ENCODE data around the gene PPP4R2. TPM values are rescaled to one million over a fixed set of nuclear protein-coding genes. Genes with fewer than 3 reads are reported as not detected.

The PPP4R2 gene, protein sequence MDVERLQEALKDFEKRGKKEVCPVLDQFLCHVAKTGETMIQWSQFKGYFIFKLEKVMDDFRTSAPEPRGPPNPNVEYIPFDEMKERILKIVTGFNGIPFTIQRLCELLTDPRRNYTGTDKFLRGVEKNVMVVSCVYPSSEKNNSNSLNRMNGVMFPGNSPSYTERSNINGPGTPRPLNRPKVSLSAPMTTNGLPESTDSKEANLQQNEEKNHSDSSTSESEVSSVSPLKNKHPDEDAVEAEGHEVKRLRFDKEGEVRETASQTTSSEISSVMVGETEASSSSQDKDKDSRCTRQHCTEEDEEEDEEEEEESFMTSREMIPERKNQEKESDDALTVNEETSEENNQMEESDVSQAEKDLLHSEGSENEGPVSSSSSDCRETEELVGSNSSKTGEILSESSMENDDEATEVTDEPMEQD
- polyA plus RNA-seq (2013), result 39.9 TPM

DNA sequence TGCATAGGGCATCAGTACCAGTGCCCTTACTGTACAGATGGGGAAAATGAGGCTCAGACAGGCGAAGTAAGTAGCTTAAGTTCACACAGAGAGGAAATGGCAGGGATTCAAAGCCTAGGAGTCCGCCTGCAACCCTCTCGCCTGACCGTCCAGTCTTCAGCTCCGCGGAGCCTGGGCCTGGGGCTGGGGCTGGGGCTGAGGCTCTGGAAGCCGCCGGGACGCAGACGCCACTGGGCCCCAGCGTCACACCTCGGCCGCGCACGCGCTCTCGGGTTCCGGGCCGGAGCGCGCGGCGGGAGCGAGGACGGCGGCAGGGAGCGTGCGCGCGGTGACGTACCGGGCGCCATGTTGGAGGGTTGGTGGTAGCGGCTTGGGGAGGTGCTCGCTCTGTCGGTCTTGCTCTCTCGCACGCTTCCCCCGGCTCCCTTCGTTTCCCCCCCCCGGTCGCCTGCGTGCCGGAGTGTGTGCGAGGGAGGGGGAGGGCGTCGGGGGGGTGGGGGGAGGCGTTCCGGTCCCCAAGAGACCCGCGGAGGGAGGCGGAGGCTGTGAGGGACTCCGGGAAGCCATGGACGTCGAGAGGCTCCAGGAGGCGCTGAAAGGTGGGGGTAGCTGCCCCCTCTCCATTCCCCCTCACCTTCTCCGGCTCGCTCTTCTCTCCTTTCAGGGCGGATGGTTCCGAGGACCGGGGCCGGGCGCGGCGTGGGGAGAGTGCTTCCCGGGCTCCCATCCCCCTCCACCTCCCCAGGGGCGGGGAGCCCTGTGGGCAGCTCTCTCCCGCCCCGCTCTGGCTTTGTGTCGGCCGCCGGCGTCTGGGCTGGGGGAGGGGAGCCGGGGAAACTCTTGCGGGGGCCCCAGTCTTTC is at the start of gene PPP4R2:
TSS of gene PPP4R2 (plus strand) at position 339 of the 861 bp plus-strand sequence. CDS start at position 566, 227 bp downstream.
- WGBS (ENCODE audit: insufficient coverage), result 3% methylated on average over 29 of the region's 75 CpGs
- Histone ChIP-seq H3K36me3 (ENCODE audit: control insufficient read depth in 4 of 4, insufficient read depth in 4 of 4, low read length in 3 of 4) (peaks cover 2 to 37% (median 10%) of the 10 kb centered on the region in 4 experiments), H3K9me3 (ENCODE audit: control extremely low read depth in 1 of 5, control insufficient read depth in 4 of 5, insufficient read depth in 2 of 5, low read depth in 1 of 5, low read length in 4 of 5) (no peaks in the 10 kb centered on the region), H3K27me3 (replicated peaks in 2 of 5; ENCODE audit: control insufficient read depth in 4 of 5, insufficient read depth in 5 of 5, low read length in 4 of 5) (no peaks in the 10 kb centered on the region), H3K4me3 (ENCODE audit: control insufficient read depth in 1 of 7, extremely low read depth in 1 of 7, insufficient read depth in 4 of 7, low read depth in 2 of 7, low read length in 6 of 7) (peak within 1 kb of the TSS; percentile 89 to 97 (median 95)), H3K4me1 (ENCODE audit: control extremely low read depth in 1 of 4, control insufficient read depth in 4 of 4, insufficient read depth in 4 of 4, low read length in 3 of 4) (peaks cover 30 to 36% (median 33%) of the 10 kb centered on the region in 4 experiments), H3K27ac (ENCODE audit: insufficient read depth in 1 of 2, low read depth in 1 of 2, low read length in 2 of 2, poor library complexity in 1 of 2, severe bottlenecking in 2 of 2) (peak within 1 kb of the TSS; percentile 78 to 94)
- ChIA-PET POLR2A (interaction anchor here (0.7 to 0.8 kb wide), 2 partner anchors 14 to 149 kb away, joined by 3 read pairs; partner anchors contain the start of gene SHQ1), CTCF (interaction anchor here (1.1 to 1.9 kb wide), 7 partner anchors 12 to 60 kb away, joined by 3 to 7 read pairs (median 4); no protein-coding TSS in a partner anchor)
- peak; percentile 90 to 95 (median 95) for DNase-seq

DNA sequence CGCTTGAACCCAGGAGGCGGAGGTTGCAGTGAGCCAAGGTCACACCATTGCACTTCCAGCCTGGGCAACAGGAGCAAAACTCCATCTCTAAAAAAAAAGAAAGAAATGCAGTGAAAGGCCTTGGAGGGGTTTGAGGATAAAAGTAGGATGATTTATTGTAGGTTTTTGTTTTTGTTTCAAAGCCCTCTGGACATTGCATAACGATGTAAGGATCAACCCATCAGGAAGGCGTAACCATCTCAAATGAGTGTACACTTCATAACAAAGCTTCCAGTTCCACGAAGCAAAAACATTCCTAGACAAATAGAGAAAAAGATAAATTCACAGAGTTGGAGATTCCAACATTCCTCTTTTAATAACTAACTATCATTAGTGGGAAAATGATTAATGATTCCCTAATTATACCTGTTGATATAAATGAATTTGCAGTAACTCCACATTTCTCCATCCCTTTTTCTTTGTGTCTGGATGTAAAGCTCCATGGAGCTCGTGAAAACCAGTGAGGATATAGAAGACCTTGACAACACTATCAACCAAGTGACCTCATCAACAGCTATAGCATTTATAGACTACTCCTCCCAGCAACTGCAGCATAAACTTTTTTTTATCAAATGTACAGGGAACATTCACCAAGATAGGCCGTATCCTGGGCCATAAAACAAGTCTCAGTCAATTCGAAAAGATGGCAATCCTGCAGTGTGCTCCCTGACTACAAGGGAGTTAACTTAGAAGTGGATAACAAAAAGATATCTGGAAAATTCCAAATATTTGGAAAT is 48.7 kb upstream of the PPP4R2 start:
- Histone ChIP-seq H3K36me3 (ENCODE audit: control insufficient read depth in 4 of 4, insufficient read depth in 4 of 4, low read length in 3 of 4) (no peaks in the 10 kb centered on the region), H3K4me1 (ENCODE audit: control extremely low read depth in 1 of 4, control insufficient read depth in 4 of 4, insufficient read depth in 4 of 4, low read length in 3 of 4) (no peaks in the 10 kb centered on the region), H3K9me3 (ENCODE audit: control extremely low read depth in 1 of 5, control insufficient read depth in 4 of 5, insufficient read depth in 2 of 5, low read depth in 1 of 5, low read length in 4 of 5) (no peaks in the 10 kb centered on the region), H3K27me3 (replicated peaks in 2 of 5; ENCODE audit: control insufficient read depth in 4 of 5, insufficient read depth in 5 of 5, low read length in 4 of 5) (no peaks in the 10 kb centered on the region), H3K27ac (ENCODE audit: insufficient read depth in 1 of 2, low read depth in 1 of 2, low read length in 2 of 2, poor library complexity in 1 of 2, severe bottlenecking in 2 of 2) (no peak overlapping the region), H3K4me3 (ENCODE audit: control insufficient read depth in 1 of 7, extremely low read depth in 1 of 7, insufficient read depth in 4 of 7, low read depth in 2 of 7, low read length in 6 of 7) (no peak overlapping the region)
- POLR2A ChIA-PET, result no interaction called here
- DNase-seq, result no peak
- CTCF ChIA-PET, result interaction anchor here (0.9 to 4.1 kb wide), 2 partner anchors 10 to 108 kb away, joined by 3 to 34 read pairs; no protein-coding TSS in a partner anchor
- WGBS (ENCODE audit: insufficient coverage), result 100% methylated on average over 3 of the region's 8 CpGs

DNA sequence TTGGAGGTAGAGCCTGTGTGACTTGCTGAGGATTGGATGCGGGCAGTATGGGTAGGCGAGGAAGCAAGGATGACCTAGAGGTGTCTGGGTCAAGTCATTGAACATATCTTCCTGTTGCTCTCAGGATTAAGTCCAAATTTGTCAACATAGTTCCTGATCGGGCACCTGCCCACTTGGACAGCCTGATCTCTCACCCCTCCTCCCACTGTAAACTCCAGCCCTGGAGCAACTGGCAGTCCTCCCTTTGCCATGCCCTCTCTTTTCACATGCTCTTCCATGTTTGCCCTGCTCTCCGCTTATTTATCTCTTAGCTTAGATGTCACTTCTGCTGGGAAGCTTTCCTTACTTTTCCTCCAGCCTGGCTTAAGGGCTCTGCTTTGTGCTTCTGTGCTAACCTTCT is 47.6 kb upstream of the PPP4R2 start:
- 100% methylated on average over 3 of the region's 4 CpGs for WGBS (ENCODE audit: insufficient coverage)
- H3K36me3 ChIP-seq (ENCODE audit: control insufficient read depth in 4 of 4, insufficient read depth in 4 of 4, low read length in 3 of 4), result no peaks in the 10 kb centered on the region
- no peak overlapping the region for H3K27ac ChIP-seq (ENCODE audit: insufficient read depth in 1 of 2, low read depth in 1 of 2, low read length in 2 of 2, poor library complexity in 1 of 2, severe bottlenecking in 2 of 2)
- H3K4me1 ChIP-seq (ENCODE audit: control extremely low read depth in 1 of 4, control insufficient read depth in 4 of 4, insufficient read depth in 4 of 4, low read length in 3 of 4), result no peaks in the 10 kb centered on the region
- H3K9me3 ChIP-seq (ENCODE audit: control extremely low read depth in 1 of 5, control insufficient read depth in 4 of 5, insufficient read depth in 2 of 5, low read depth in 1 of 5, low read length in 4 of 5), result no peaks in the 10 kb centered on the region
- no peaks in the 10 kb centered on the region for H3K27me3 ChIP-seq (replicated peaks in 2 of 5; ENCODE audit: control insufficient read depth in 4 of 5, insufficient read depth in 5 of 5, low read length in 4 of 5)
- CTCF ChIA-PET, result no interaction called here
- POLR2A ChIA-PET, result no interaction called here
- no peak overlapping the region for H3K4me3 ChIP-seq (ENCODE audit: control insufficient read depth in 1 of 7, extremely low read depth in 1 of 7, insufficient read depth in 4 of 7, low read depth in 2 of 7, low read length in 6 of 7)
- DNase-seq, result no peak

DNA sequence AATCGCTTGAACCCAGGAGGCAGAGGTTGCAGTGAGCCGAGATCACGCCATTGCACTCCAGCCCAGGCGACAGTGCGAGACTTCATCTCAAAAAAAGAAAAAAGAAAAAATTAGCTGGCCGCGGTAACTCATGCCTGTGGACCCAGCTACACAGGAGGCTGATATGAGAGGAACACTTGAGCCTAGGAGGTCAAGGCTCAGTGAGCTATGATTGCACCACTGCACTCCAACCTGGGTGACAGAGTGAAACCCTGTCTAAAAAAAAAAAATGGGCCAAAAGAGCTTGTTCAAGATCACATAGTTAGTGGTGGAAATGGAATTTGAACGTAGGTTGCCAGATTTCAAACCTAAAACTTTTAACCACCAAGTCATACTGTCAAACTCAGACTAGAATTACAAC is 46.2 kb upstream of the PPP4R2 start:
- CTCF ChIA-PET, result interaction anchor here (1.0 kb wide), 1 partner anchor 105 kb away, joined by 3 read pairs; no protein-coding TSS in a partner anchor
- no peaks in the 10 kb centered on the region for H3K9me3 ChIP-seq (ENCODE audit: control extremely low read depth in 1 of 5, control insufficient read depth in 4 of 5, insufficient read depth in 2 of 5, low read depth in 1 of 5, low read length in 4 of 5)
- H3K36me3 ChIP-seq (ENCODE audit: control insufficient read depth in 4 of 4, insufficient read depth in 4 of 4, low read length in 3 of 4), result no peaks in the 10 kb centered on the region
- H3K27me3 ChIP-seq (replicated peaks in 2 of 5; ENCODE audit: control insufficient read depth in 4 of 5, insufficient read depth in 5 of 5, low read length in 4 of 5), result no peaks in the 10 kb centered on the region
- no peaks in the 10 kb centered on the region for H3K4me1 ChIP-seq (ENCODE audit: control extremely low read depth in 1 of 4, control insufficient read depth in 4 of 4, insufficient read depth in 4 of 4, low read length in 3 of 4)
- H3K27ac ChIP-seq (ENCODE audit: insufficient read depth in 1 of 2, low read depth in 1 of 2, low read length in 2 of 2, poor library complexity in 1 of 2, severe bottlenecking in 2 of 2), result no peak overlapping the region
- WGBS (ENCODE audit: insufficient coverage), result 98% methylated on average over 7 of the region's 8 CpGs
- DNase-seq, result no peak
- POLR2A ChIA-PET, result no interaction called here
- no peak overlapping the region for H3K4me3 ChIP-seq (ENCODE audit: control insufficient read depth in 1 of 7, extremely low read depth in 1 of 7, insufficient read depth in 4 of 7, low read depth in 2 of 7, low read length in 6 of 7)

DNA sequence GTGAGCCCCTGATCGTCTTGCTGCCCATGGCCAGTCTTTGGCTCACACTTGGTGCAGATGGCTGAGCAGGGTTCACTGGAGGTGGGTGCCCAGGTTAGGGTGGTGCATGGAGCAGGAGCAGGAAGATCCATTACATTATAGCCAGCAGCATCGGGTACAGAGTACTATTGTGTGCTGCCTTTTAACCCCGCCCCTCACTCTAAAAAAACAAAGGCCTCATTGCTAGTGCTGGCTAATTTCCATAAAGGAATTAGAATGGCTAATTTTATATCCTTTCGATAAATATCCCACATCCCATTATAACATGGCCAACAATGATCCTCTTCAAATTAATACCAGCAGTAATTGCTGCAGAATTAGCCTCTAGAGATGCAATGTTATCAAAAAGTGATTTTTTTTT is 45.8 kb upstream of the PPP4R2 start:
- ChIA-PET POLR2A (no interaction called here), CTCF (interaction anchor here (1.0 kb wide), 1 partner anchor 105 kb away, joined by 3 read pairs; no protein-coding TSS in a partner anchor)
- Histone ChIP-seq H3K4me3 (ENCODE audit: control insufficient read depth in 1 of 7, extremely low read depth in 1 of 7, insufficient read depth in 4 of 7, low read depth in 2 of 7, low read length in 6 of 7) (no peak overlapping the region), H3K36me3 (ENCODE audit: control insufficient read depth in 4 of 4, insufficient read depth in 4 of 4, low read length in 3 of 4) (no peaks in the 10 kb centered on the region), H3K27me3 (replicated peaks in 2 of 5; ENCODE audit: control insufficient read depth in 4 of 5, insufficient read depth in 5 of 5, low read length in 4 of 5) (no peaks in the 10 kb centered on the region), H3K4me1 (ENCODE audit: control extremely low read depth in 1 of 4, control insufficient read depth in 4 of 4, insufficient read depth in 4 of 4, low read length in 3 of 4) (no peaks in the 10 kb centered on the region), H3K27ac (ENCODE audit: insufficient read depth in 1 of 2, low read depth in 1 of 2, low read length in 2 of 2, poor library complexity in 1 of 2, severe bottlenecking in 2 of 2) (no peak overlapping the region), H3K9me3 (ENCODE audit: control extremely low read depth in 1 of 5, control insufficient read depth in 4 of 5, insufficient read depth in 2 of 5, low read depth in 1 of 5, low read length in 4 of 5) (no peaks in the 10 kb centered on the region)
- WGBS (ENCODE audit: insufficient coverage), result 100% methylated on average over 1 of the region's 4 CpGs
- no peak for DNase-seq

DNA sequence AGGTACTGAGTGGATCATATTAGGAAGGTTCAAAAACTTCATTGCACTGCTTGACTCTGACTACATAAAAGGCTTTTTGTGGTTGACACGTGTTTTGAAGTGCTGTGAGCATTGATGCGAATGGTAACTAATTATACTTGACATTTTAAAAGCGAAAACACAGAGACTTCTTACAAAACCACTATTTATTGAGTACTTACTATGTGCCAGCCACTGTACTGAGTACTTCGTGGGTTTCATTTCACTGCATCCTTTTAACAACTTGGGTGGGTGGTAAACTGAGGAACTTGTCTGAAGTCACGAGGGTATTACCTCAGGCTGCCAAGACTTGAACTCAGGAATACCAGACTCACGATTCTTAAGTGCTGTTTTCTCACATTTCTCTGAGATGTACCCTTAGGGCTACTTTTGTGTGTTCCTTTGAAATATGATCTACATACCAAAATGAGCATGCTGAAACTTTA is 45.3 kb upstream of the PPP4R2 start:
- 90% methylated on average over 3 of the region's 6 CpGs for WGBS (ENCODE audit: insufficient coverage)
- Histone ChIP-seq H3K27me3 (replicated peaks in 2 of 5; ENCODE audit: control insufficient read depth in 4 of 5, insufficient read depth in 5 of 5, low read length in 4 of 5) (no peaks in the 10 kb centered on the region), H3K4me3 (ENCODE audit: control insufficient read depth in 1 of 7, extremely low read depth in 1 of 7, insufficient read depth in 4 of 7, low read depth in 2 of 7, low read length in 6 of 7) (no peak overlapping the region), H3K36me3 (ENCODE audit: control insufficient read depth in 4 of 4, insufficient read depth in 4 of 4, low read length in 3 of 4) (no peaks in the 10 kb centered on the region), H3K9me3 (ENCODE audit: control extremely low read depth in 1 of 5, control insufficient read depth in 4 of 5, insufficient read depth in 2 of 5, low read depth in 1 of 5, low read length in 4 of 5) (no peaks in the 10 kb centered on the region), H3K27ac (ENCODE audit: insufficient read depth in 1 of 2, low read depth in 1 of 2, low read length in 2 of 2, poor library complexity in 1 of 2, severe bottlenecking in 2 of 2) (no peak overlapping the region), H3K4me1 (ENCODE audit: control extremely low read depth in 1 of 4, control insufficient read depth in 4 of 4, insufficient read depth in 4 of 4, low read length in 3 of 4) (no peaks in the 10 kb centered on the region)
- no peak for DNase-seq
- ChIA-PET CTCF (interaction anchor here (0.6 kb wide), 1 partner anchor 131 kb away, joined by 4 read pairs; no protein-coding TSS in a partner anchor), POLR2A (no interaction called here)

Data from common myeloid progenitor, CD34-positive (primary cell).